Neural cell (in vitro differentiated cells): ENCODE results near the gene PRELID3B. TPM values are rescaled to one million over a fixed set of nuclear protein-coding genes. Genes with fewer than 3 reads are reported as not detected.

Experiments used
- H2AFZ ChIP-seq: fragments of 200-600, 300-800 bp; sonication (generic), shearing (Covaris generic); 2 replicates; pipeline ENCODE4 v1.6.0; 2014; ENCODE audit warnings: low read depth, mild to moderate bottlenecking, antibody characterized with exemption, low read length, moderate library complexity
- H3F3A ChIP-seq: fragments of 200-600 bp; shearing (Covaris generic); 2 replicates; pipeline ENCODE4 v1.6.1; 2016; ENCODE audit warnings: mild to moderate bottlenecking, moderate library complexity, mixed read lengths, antibody characterized with exemption, low read length; ENCODE audit not compliant: insufficient read depth, poor library complexity, severe bottlenecking
- H3K27ac ChIP-seq: fragments of 200-600, 300-800 bp; sonication (generic), shearing (Covaris generic); 2 replicates; pipeline ENCODE4 v1.5.1; 2014; ENCODE audit warnings: mild to moderate bottlenecking, low read length, moderate library complexity
- H3K27me3 ChIP-seq: fragments of 300-800, 200-600 bp; sonication (generic), shearing (Covaris generic); 2 replicates; pipeline ENCODE4 v1.6.0; 2014; ENCODE audit warnings: mild to moderate bottlenecking, low read depth, low read length, moderate library complexity; ENCODE audit not compliant: insufficient read depth
- H3K36me3 ChIP-seq: fragments of 300-800, 200-600 bp; sonication (generic), shearing (Covaris generic); 2 replicates; pipeline ENCODE4 v1.5.1; 2014; ENCODE audit warnings: mild to moderate bottlenecking, antibody characterized with exemption, low read length, moderate library complexity; ENCODE audit not compliant: insufficient read depth
- H3K4me2 ChIP-seq: fragments of 300-800, 200-600 bp; sonication (generic), shearing (Covaris generic); 2 replicates; pipeline ENCODE4 v1.6.0; 2014; ENCODE audit warnings: mild to moderate bottlenecking, low read length
- H3K4me3 ChIP-seq: fragments of 300-800, 200-600 bp; sonication (generic), shearing (Covaris generic); 2 replicates; pipeline ENCODE4 v1.5.1; 2014; ENCODE audit warnings: mild to moderate bottlenecking, low read length, moderate library complexity
- H3K79me2 ChIP-seq: fragments of 200-600 bp; shearing (Covaris generic); replicated peaks from 2 replicates; pipeline ENCODE4 v1.6.0; 2014; ENCODE audit warnings: mild to moderate bottlenecking, low read length, moderate library complexity; ENCODE audit not compliant: insufficient read depth
- H3K9ac ChIP-seq: fragments of 300-800, 200-600 bp; sonication (generic), shearing (Covaris generic); 2 replicates; pipeline ENCODE4 v1.6.1; 2016; ENCODE audit warnings: mild to moderate bottlenecking, low read length, mixed read lengths
- H3K9me2 ChIP-seq: fragments of 200-600 bp; shearing (Covaris generic); 2 replicates; pipeline ENCODE4 v1.6.1; 2016; ENCODE audit warnings: mild to moderate bottlenecking, low read length, mixed read lengths; ENCODE audit not compliant: insufficient read depth
- H3K9me3 ChIP-seq: fragments of 200-600, 300-800 bp; sonication (generic), shearing (Covaris generic); 2 replicates; pipeline ENCODE4 v1.6.1; 2016; ENCODE audit warnings: mild to moderate bottlenecking, mixed run types, low read length, moderate library complexity, mixed read lengths
- H4K20me1 ChIP-seq: fragments of 200-600 bp; shearing (Covaris generic); 2 replicates; pipeline ENCODE4 v1.6.1; 2016; ENCODE audit warnings: mild to moderate bottlenecking, mixed run types; ENCODE audit not compliant: insufficient read depth
- CTCF ChIP-seq: fragments of 450-650 bp; IDR thresholded peaks from 2 replicates; pipeline ENCODE4 v1.5.1; 2014; ENCODE audit warnings: antibody characterized with exemption, mild to moderate bottlenecking, moderate library complexity; ENCODE audit not compliant: poor library complexity, severe bottlenecking
- EP300 ChIP-seq: fragments of 450-650 bp; conservative IDR thresholded peaks from 2 replicates; pipeline ENCODE4 v1.6.1; 2014; ENCODE audit warnings: antibody characterized with exemption, mild to moderate bottlenecking, moderate library complexity; ENCODE audit not compliant: poor library complexity, severe bottlenecking
- EZH2 ChIP-seq: fragments of 200-600, 300-800 bp; shearing (Covaris generic), sonication (generic); IDR thresholded peaks from 2 replicates; pipeline ENCODE4 v1.6.1; 2014; ENCODE audit warnings: antibody characterized with exemption, low read length, borderline replicate concordance, mild to moderate bottlenecking; ENCODE audit not compliant: insufficient read depth, poor library complexity, severe bottlenecking
- MXI1 ChIP-seq: fragments of 450-650 bp; conservative IDR thresholded peaks from 2 replicates; pipeline ENCODE4 v1.6.1; 2014; ENCODE audit warnings: antibody characterized with exemption, mild to moderate bottlenecking; ENCODE audit not compliant: poor library complexity, severe bottlenecking
- POLR2AphosphoS5 ChIP-seq: IDR thresholded peaks from 2 replicates; pipeline ENCODE4 v1.6.1; 2012
- RAD21 ChIP-seq: fragments of 450-650 bp; conservative IDR thresholded peaks from 2 replicates; pipeline ENCODE4 v1.6.1; 2014; ENCODE audit warnings: antibody characterized with exemption, mild to moderate bottlenecking, moderate library complexity
- REST ChIP-seq: IDR thresholded peaks from 2 replicates; pipeline ENCODE4 v1.6.1; 2012; ENCODE audit warnings: borderline replicate concordance
- TAF1 ChIP-seq: IDR thresholded peaks from 2 replicates; pipeline ENCODE4 v1.6.1; 2012; ENCODE audit warnings: low read depth
- polyA plus RNA-seq: library from polyadenylated mRNA; depleted of rRNA; stranded (reverse); fragments of >200 nt; gene quantifications from 2 replicates; pipeline ENCODE4 v1.2.3, GENCODE V29; 2014

PRELID3B gene
- polyA plus RNA-seq, 1 donor from 2014 or later: 50.5 TPM

- Histone ChIP-seq H4K20me1 (no peaks in the 10 kb centered on the region), H3K9ac (no peak overlapping the region), H3K36me3 (no peaks in the 10 kb centered on the region), H3K79me2 (no peaks in the 10 kb centered on the region), H3K27ac (no peak overlapping the region), H3K9me2 (no peaks in the 10 kb centered on the region), H3K4me3 (no peak overlapping the region), H3K27me3 (peaks cover 10% of the 10 kb centered on the region), H3F3A (no peaks in the 10 kb centered on the region), H3K4me2 (no peak overlapping the region), H2AFZ (no peak overlapping the region), H3K9me3 (no peaks in the 10 kb centered on the region)
- TF ChIP-seq MXI1 (no peak), POLR2AphosphoS5 (no peak), TAF1 (no peak), CTCF (no peak), EZH2 (no peak), REST (no peak)
These were observed 32.1 kb downstream of the PRELID3B start for GRCh38 chr20:59010321-59010994.

GRCh38 chr20:59008715-59009336, 33.8 kb downstream of the PRELID3B start:
- no peak for TF ChIP-seq RAD21
- no peak for TF ChIP-seq EP300
- TF ChIP-seq REST: no peak
- TF ChIP-seq TAF1: no peak
- no peak for TF ChIP-seq CTCF
- no peak for TF ChIP-seq MXI1
- Histone ChIP-seq H3K9ac (no peak overlapping the region), H3K9me3 (no peaks in the 10 kb centered on the region), H3K27me3 (peaks cover 10% of the 10 kb centered on the region), H3K9me2 (no peaks in the 10 kb centered on the region), H3K27ac (no peak overlapping the region), H3K4me2 (no peak overlapping the region), H3K79me2 (no peaks in the 10 kb centered on the region), H2AFZ (no peak overlapping the region), H4K20me1 (no peaks in the 10 kb centered on the region), H3K36me3 (no peaks in the 10 kb centered on the region), H3K4me3 (no peak overlapping the region), H3F3A (no peaks in the 10 kb centered on the region)
